HEK293 (cell line): Measurements from ENCODE around the gene CTSZ.
"Not testable (repeated sequence)": the region's sequence is repeated elsewhere in the genome, so short reads cannot be mapped to it uniquely, and the experiment has no call there.

ENCODE experiments used
- CTCF ChIA-PET: fragments of 350-600 bp; formaldehyde crosslinking; extraction: SDS; loops from one replicate; lab custom pipeline; 2021; ENCODE audit warnings: antibody characterized with exemption; lab: Yijun Ruan, JAX
- POLR2A ChIA-PET: fragments of 300-600 bp; formaldehyde crosslinking; extraction: SDS; loops from one replicate; lab custom pipeline; 2020; ENCODE audit warnings: antibody characterized with exemption, inconsistent platforms; lab: Yijun Ruan, JAX
- H3K27ac ChIP-seq: fragments of 200-500 bp; sonication (Bioruptor generic); 2 replicates; pipeline ENCODE4 v1.5.1; 2014; ENCODE audit warnings: low read depth, low read length, control low read depth, inconsistent platforms; ENCODE audit errors: extremely low read depth
- H3K36me3 ChIP-seq, 2 experiments: fragments of 200-500 bp in 1 of 2; sonication (Bioruptor generic) in 1 of 2; 1 replicate in 1 of 2; 2 replicates in 1 of 2; pipeline ENCODE4 v1.5.1; 2014 to 2017; ENCODE audit warnings: inconsistent platforms in 2 of 2, low read length in 2 of 2; ENCODE audit not compliant: control insufficient read depth in 2 of 2, insufficient read depth in 1 of 2
- H3K4me1 ChIP-seq: fragments of 200-500 bp; sonication (Bioruptor generic); 2 replicates; pipeline ENCODE4 v1.5.1; 2014; ENCODE audit warnings: mild to moderate bottlenecking, low read length, inconsistent platforms; ENCODE audit not compliant: control insufficient read depth, insufficient read depth
- H3K4me3 ChIP-seq: 2 replicates; pipeline ENCODE4 v1.5.1; 2011; ENCODE audit warnings: low read depth, mild to moderate bottlenecking, control low read depth, low read length, moderate library complexity
- H3K9me3 ChIP-seq: fragments of 200-500 bp; sonication (Bioruptor generic); 2 replicates; pipeline ENCODE4 v1.5.1; 2014; ENCODE audit warnings: low read depth, low read length, inconsistent platforms; ENCODE audit not compliant: control insufficient read depth, insufficient read depth
- KLF1 ChIP-seq: fragments of 450-650 bp; formaldehyde crosslinking; IDR thresholded peaks from 2 replicates; pipeline ENCODE4 v1.5.1; 2016; ENCODE audit warnings: missing biosample characterization, missing genetic modification characterization
- MYNN ChIP-seq: fragments of 450-650 bp; formaldehyde crosslinking; IDR thresholded peaks from 2 replicates; pipeline ENCODE4 v1.5.1; 2016; ENCODE audit warnings: missing biosample characterization, missing genetic modification characterization, borderline replicate concordance
- REPIN1 ChIP-seq: fragments of 450-650 bp; formaldehyde crosslinking; IDR thresholded peaks from 2 replicates; pipeline ENCODE4 v1.5.1; 2017; ENCODE audit warnings: missing biosample characterization, missing genetic modification characterization, low read depth
- SCRT1 ChIP-seq: fragments of 450-650 bp; formaldehyde crosslinking; IDR thresholded peaks from 2 replicates; pipeline ENCODE4 v1.5.1; 2016; ENCODE audit warnings: missing biosample characterization, missing genetic modification characterization, borderline replicate concordance
- SCRT2 ChIP-seq: fragments of 450-650 bp; formaldehyde crosslinking; IDR thresholded peaks from 2 replicates; pipeline ENCODE4 v1.5.1; 2016; ENCODE audit warnings: missing biosample characterization, missing genetic modification characterization
- ZFHX2 ChIP-seq: fragments of 450-650 bp; formaldehyde crosslinking; conservative IDR thresholded peaks from 2 replicates; pipeline ENCODE4 v1.5.1; 2016; ENCODE audit warnings: missing biosample characterization, missing genetic modification characterization
- ZNF169 ChIP-seq: fragments of 450-650 bp; formaldehyde crosslinking; IDR thresholded peaks from 2 replicates; pipeline ENCODE4 v1.5.1; 2016; ENCODE audit warnings: missing biosample characterization, missing genetic modification characterization
- ZNF311 ChIP-seq: fragments of 450-650 bp; formaldehyde crosslinking; IDR thresholded peaks from 2 replicates; pipeline ENCODE4 v1.5.1; 2017; ENCODE audit warnings: missing biosample characterization, missing genetic modification characterization, borderline replicate concordance
- ZNF324 ChIP-seq: fragments of 450-650 bp; formaldehyde crosslinking; IDR thresholded peaks from 2 replicates; pipeline ENCODE4 v1.5.1; 2016; ENCODE audit warnings: missing biosample characterization, missing genetic modification characterization
- ZNF394 ChIP-seq: fragments of 450-650 bp; formaldehyde crosslinking; IDR thresholded peaks from 2 replicates; pipeline ENCODE4 v1.5.1; 2016; ENCODE audit warnings: missing biosample characterization, missing genetic modification characterization, mild to moderate bottlenecking, moderate library complexity, borderline replicate concordance
- ZNF670 ChIP-seq: fragments of 450-650 bp; formaldehyde crosslinking; IDR thresholded peaks from 2 replicates; pipeline ENCODE4 v1.5.1; 2016; ENCODE audit warnings: missing biosample characterization, missing genetic modification characterization, low read depth
- ZNF76 ChIP-seq: fragments of 450-650 bp; formaldehyde crosslinking; IDR thresholded peaks from 2 replicates; pipeline ENCODE4; 2016; ENCODE audit warnings: low read depth, missing biosample characterization, missing genetic modification characterization, borderline replicate concordance
- TF ChIP-seq, protein P1 (sequence below): fragments of 450-650 bp; formaldehyde crosslinking; conservative IDR thresholded peaks from 2 replicates; pipeline ENCODE4 v1.5.1; 2016; ENCODE audit warnings: low read depth, missing biosample characterization, missing genetic modification characterization
- TF ChIP-seq, protein P2 (sequence below): fragments of 450-650 bp; formaldehyde crosslinking; IDR thresholded peaks from 2 replicates; pipeline ENCODE4 v1.5.1; 2016; ENCODE audit warnings: missing biosample characterization, missing genetic modification characterization
- TF ChIP-seq, protein P3 (sequence below): fragments of 450-650 bp; formaldehyde crosslinking; IDR thresholded peaks from 2 replicates; pipeline ENCODE4 v1.5.1; 2016; ENCODE audit warnings: missing biosample characterization, missing genetic modification characterization
- TF ChIP-seq, protein P4 (sequence below): fragments of 450-650 bp; formaldehyde crosslinking; IDR thresholded peaks from 2 replicates; pipeline ENCODE4 v1.5.1; 2016; ENCODE audit warnings: missing biosample characterization, missing genetic modification characterization

The CTSZ gene

DNA sequence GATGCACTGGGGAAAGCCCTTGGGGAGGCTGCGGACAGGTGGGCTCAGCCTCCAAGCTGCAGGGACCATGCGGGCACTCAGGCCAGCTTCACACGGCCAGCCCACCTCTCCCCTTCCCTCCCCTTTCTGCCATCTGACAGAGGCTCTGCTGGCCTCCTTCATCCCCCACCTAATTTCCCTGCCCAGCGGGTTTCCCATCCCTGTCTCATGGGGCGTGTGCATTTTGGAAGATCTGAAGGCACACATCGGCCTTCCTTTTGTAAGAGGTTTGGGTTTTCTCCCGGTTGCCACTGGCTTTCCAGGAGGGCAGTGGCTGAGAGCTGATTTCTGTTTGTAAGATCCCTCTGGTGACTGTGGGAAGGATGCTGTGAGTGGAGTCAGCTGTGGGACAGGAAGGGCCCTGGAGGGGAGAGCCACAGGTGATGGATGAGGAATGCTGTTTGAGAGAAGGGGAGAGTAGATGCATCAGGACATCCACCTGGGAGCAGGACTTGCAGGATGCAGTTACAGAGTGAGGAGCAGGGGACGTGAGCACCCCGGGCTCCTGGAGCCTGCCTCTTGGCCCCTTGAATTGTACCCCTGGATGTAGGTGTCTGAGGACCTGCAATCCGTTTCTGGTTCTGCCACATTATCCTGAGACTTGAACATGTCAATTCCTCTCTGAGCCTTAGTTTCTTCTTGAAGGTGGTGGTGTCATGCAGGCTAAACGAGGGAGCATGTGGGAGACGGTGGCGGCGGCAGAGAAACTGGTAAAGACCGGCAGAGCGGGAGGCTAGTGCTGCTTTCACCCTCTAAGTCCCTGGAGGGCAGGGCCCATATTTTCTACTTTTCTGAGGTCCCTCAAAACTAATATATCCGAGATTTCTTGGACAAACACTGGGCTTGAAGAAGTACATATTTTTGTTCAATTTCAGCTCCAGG is 6.2 kb upstream of the CTSZ start:
- Histone ChIP-seq H3K27ac (no peak overlapping the region), H3K9me3 (no peaks in the 10 kb centered on the region), H3K4me1 (no peaks in the 10 kb centered on the region), H3K36me3 (no peaks in the 10 kb centered on the region), H3K4me3 (no peak overlapping the region)
- ChIA-PET CTCF (interaction anchor here (0.7 to 0.8 kb wide), 2 partner anchors 10 to 178 kb away, joined by 3 to 4 read pairs; no protein-coding TSS in a partner anchor), POLR2A (interaction anchor here (1.0 kb wide), 1 partner anchor 19 kb away, joined by 4 read pairs; the partner anchor contains the start of gene ATP5F1E)
- TF ChIP-seq SCRT2 (tag by site-specific recombination) (peak; percentile 54), ZNF311 (no peak), SCRT1 (0 out of 2 replicates have a peak, but pooled peaks have one; percentile 30), ZNF76 (no peak), MYNN (tag by site-specific recombination) (no peak), ZNF670 (tag by site-specific recombination) (no peak), ZFHX2 (tag by site-specific recombination) (no peak), ZNF324 (no peak), ZNF169 (tag by site-specific recombination) (no peak), ZNF394 (tag by site-specific recombination) (no peak), REPIN1 (tag by site-specific recombination) (no peak), KLF1 (tag by site-specific recombination) (no peak)
- TF ChIP-seq, protein P1, sequence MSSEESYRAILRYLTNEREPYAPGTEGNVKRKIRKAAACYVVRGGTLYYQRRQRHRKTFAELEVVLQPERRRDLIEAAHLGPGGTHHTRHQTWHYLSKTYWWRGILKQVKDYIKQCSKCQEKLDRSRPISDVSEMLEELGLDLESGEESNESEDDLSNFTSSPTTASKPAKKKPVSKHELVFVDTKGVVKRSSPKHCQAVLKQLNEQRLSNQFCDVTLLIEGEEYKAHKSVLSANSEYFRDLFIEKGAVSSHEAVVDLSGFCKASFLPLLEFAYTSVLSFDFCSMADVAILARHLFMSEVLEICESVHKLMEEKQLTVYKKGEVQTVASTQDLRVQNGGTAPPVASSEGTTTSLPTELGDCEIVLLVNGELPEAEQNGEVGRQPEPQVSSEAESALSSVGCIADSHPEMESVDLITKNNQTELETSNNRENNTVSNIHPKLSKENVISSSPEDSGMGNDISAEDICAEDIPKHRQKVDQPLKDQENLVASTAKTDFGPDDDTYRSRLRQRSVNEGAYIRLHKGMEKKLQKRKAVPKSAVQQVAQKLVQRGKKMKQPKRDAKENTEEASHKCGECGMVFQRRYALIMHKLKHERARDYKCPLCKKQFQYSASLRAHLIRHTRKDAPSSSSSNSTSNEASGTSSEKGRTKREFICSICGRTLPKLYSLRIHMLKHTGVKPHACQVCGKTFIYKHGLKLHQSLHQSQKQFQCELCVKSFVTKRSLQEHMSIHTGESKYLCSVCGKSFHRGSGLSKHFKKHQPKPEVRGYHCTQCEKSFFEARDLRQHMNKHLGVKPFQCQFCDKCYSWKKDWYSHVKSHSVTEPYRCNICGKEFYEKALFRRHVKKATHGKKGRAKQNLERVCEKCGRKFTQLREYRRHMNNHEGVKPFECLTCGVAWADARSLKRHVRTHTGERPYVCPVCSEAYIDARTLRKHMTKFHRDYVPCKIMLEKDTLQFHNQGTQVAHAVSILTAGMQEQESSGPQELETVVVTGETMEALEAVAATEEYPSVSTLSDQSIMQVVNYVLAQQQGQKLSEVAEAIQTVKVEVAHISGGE: no peak
- TF ChIP-seq, protein P2, sequence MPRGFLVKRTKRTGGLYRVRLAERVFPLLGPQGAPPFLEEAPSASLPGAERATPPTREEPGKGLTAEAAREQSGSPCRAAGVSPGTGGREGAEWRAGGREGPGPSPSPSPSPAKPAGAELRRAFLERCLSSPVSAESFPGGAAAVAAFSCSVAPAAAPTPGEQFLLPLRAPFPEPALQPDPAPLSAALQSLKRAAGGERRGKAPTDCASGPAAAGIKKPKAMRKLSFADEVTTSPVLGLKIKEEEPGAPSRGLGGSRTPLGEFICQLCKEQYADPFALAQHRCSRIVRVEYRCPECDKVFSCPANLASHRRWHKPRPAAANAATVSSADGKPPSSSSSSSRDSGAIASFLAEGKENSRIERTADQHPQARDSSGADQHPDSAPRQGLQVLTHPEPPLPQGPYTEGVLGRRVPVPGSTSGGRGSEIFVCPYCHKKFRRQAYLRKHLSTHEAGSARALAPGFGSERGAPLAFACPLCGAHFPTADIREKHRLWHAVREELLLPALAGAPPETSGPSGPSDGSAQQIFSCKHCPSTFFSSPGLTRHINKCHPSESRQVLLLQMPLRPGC (tag by site-specific recombination): no peak
- TF ChIP-seq, protein P3, sequence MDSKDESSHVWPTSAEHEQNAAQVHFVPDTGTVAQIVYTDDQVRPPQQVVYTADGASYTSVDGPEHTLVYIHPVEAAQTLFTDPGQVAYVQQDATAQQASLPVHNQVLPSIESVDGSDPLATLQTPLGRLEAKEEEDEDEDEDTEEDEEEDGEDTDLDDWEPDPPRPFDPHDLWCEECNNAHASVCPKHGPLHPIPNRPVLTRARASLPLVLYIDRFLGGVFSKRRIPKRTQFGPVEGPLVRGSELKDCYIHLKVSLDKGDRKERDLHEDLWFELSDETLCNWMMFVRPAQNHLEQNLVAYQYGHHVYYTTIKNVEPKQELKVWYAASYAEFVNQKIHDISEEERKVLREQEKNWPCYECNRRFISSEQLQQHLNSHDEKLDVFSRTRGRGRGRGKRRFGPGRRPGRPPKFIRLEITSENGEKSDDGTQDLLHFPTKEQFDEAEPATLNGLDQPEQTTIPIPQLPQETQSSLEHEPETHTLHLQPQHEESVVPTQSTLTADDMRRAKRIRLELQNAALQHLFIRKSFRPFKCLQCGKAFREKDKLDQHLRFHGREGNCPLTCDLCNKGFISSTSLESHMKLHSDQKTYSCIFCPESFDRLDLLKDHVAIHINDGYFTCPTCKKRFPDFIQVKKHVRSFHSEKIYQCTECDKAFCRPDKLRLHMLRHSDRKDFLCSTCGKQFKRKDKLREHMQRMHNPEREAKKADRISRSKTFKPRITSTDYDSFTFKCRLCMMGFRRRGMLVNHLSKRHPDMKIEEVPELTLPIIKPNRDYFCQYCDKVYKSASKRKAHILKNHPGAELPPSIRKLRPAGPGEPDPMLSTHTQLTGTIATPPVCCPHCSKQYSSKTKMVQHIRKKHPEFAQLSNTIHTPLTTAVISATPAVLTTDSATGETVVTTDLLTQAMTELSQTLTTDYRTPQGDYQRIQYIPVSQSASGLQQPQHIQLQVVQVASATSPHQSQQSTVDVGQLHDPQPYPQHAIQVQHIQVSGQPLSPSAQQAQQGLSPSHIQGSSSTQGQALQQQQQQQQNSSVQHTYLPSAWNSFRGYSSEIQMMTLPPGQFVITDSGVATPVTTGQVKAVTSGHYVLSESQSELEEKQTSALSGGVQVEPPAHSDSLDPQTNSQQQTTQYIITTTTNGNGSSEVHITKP (tag by site-specific recombination): no peak
- TF ChIP-seq, protein P4, sequence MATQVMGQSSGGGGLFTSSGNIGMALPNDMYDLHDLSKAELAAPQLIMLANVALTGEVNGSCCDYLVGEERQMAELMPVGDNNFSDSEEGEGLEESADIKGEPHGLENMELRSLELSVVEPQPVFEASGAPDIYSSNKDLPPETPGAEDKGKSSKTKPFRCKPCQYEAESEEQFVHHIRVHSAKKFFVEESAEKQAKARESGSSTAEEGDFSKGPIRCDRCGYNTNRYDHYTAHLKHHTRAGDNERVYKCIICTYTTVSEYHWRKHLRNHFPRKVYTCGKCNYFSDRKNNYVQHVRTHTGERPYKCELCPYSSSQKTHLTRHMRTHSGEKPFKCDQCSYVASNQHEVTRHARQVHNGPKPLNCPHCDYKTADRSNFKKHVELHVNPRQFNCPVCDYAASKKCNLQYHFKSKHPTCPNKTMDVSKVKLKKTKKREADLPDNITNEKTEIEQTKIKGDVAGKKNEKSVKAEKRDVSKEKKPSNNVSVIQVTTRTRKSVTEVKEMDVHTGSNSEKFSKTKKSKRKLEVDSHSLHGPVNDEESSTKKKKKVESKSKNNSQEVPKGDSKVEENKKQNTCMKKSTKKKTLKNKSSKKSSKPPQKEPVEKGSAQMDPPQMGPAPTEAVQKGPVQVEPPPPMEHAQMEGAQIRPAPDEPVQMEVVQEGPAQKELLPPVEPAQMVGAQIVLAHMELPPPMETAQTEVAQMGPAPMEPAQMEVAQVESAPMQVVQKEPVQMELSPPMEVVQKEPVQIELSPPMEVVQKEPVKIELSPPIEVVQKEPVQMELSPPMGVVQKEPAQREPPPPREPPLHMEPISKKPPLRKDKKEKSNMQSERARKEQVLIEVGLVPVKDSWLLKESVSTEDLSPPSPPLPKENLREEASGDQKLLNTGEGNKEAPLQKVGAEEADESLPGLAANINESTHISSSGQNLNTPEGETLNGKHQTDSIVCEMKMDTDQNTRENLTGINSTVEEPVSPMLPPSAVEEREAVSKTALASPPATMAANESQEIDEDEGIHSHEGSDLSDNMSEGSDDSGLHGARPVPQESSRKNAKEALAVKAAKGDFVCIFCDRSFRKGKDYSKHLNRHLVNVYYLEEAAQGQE: no peak

DNA sequence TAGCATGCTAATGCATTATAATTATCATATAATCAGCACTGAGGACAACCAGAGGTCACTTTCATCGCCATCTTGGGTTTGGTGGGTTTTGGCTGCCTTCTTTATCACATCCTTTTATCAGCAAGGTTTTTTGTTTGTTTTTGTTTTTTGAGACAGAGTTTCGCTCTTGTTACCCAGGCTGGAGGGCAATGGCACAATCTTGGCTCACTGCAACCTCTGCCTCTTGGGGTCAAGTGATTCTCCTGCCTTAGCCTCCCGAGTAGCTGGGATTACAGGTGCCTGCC is 4.8 kb upstream of the CTSZ start:
- H3K4me1 ChIP-seq, H3K27ac ChIP-seq, CTCF ChIA-PET, H3K9me3 ChIP-seq, POLR2A ChIA-PET, H3K36me3 ChIP-seq, H3K4me3 ChIP-seq: not testable (repeated sequence)
